ENCODE data around the gene SND1.

The SND1 gene

DNA sequence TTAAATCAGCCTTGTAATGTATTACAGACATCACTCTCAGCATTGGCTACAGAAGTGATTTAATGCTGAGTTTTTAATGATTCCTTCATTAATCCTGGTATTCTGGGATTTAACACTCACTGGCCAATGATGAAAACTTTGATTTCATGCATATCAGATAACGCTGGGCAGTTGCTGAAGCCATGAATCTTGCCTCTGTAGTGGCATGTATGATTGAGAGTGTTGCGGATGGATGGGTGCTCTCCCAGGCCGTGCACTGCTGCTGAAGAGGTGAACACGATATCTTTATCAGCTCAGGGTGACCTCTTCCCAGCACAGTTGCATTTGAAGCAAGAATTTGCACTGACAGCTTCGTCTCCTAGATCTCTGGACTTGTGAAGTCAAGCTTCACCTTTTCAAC lies 210.5 kb downstream of the SND1 start:
- Histone ChIP-seq H3K4me3 (ENCODE audit: low read depth, low read length) (no peak overlapping the region), H3K36me3 (no peaks in the 10 kb centered on the region), H3K27ac (no peak overlapping the region), H3K9me3 (ENCODE audit: severe bottlenecking) (no peaks in the 10 kb centered on the region), H3K27me3 (ENCODE audit: insufficient read depth, low read depth, severe bottlenecking) (no peaks in the 10 kb centered on the region)
- TF ChIP-seq, protein P1, sequence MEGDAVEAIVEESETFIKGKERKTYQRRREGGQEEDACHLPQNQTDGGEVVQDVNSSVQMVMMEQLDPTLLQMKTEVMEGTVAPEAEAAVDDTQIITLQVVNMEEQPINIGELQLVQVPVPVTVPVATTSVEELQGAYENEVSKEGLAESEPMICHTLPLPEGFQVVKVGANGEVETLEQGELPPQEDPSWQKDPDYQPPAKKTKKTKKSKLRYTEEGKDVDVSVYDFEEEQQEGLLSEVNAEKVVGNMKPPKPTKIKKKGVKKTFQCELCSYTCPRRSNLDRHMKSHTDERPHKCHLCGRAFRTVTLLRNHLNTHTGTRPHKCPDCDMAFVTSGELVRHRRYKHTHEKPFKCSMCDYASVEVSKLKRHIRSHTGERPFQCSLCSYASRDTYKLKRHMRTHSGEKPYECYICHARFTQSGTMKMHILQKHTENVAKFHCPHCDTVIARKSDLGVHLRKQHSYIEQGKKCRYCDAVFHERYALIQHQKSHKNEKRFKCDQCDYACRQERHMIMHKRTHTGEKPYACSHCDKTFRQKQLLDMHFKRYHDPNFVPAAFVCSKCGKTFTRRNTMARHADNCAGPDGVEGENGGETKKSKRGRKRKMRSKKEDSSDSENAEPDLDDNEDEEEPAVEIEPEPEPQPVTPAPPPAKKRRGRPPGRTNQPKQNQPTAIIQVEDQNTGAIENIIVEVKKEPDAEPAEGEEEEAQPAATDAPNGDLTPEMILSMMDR (IDR thresholded peaks at IDR 0.05; ENCODE audit: low read depth, low read length) = no peak
- no peak for DNase-seq

DNA sequence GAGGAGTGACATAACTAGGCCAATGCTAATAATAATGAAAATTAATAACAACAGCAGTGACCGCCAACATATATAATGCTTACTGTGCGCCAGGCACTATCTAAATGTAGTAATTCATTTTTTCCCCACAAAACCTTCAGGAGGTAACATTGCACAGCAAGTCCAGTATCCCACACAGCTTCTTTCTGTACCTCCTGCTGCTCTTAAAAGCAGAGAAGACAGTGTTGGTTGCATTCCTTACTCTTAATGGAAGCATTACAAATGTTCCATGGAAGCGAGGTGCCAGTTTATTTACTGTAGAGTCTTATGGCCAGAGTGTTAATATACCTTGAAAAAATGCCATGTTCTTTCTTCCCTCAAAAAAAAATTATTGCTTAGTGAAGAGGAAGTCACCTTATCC lies 211.1 kb downstream of the SND1 start:
- Histone ChIP-seq H3K36me3 (no peaks in the 10 kb centered on the region), H3K27ac (no peak overlapping the region), H3K4me3 (ENCODE audit: low read depth, low read length) (no peak overlapping the region), H3K9me3 (ENCODE audit: severe bottlenecking) (no peaks in the 10 kb centered on the region), H3K27me3 (ENCODE audit: insufficient read depth, low read depth, severe bottlenecking) (no peaks in the 10 kb centered on the region)
- DNase-seq = no peak
- TF ChIP-seq, protein P1 (IDR thresholded peaks at IDR 0.05; ENCODE audit: low read depth, low read length) = no peak

DNA sequence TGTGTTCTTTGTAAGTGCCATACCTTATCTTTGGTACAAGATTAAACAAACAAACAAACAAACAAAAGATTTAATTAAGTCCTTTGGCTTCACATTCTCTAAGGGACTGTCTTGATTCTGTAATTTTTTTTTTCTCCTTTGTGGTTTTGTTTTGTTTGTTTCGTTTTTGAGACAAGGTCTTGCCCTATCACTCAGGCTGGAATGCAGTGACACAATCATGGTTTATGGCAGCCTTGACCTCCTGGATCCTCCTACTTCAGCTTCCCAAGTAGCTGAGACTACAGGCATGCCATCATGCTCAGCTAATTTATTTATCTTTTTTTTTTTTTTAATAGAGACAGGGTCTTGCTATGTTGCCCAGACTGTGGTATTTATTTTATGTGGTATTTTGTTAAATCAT lies 213.5 kb downstream of the SND1 start:
- no peaks in the 10 kb centered on the region for H3K9me3 ChIP-seq (ENCODE audit: severe bottlenecking)
- no peak for DNase-seq

DNA sequence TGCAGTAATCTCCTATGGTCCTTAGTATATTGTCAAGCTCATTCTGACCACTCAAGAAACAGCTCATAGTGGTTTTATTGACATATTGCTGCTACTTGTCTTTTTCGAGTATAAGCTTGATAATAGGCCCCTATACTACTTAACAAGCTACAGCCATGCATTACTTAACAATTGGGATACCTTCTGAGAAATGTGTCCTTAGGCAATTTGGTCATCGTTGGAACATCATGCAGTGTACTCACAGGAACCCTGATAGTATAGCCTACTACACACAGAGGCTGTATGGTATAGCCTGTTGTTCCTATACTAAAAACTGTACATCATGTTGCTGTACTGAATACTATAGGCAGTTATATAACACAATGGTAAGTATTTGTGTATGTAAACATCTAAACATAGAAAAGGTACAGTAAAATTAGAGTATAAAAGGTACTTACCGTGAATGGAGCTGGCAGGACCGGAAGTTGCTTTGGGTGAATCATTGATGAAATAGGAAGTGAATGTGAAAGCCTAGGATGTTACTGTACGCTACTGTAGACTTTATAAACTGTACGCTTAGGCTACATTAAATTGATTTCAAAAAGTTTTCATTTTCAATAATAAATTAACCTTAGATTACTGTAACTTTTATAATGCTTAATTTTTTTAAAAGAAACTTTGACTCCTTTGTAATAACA lies 218.4 kb downstream of the SND1 start:
- no peak for DNase-seq
- TF ChIP-seq, protein P1 (IDR thresholded peaks at IDR 0.05; ENCODE audit: low read depth, low read length) = no peak
- Histone ChIP-seq H3K9me3 (ENCODE audit: severe bottlenecking) (no peaks in the 10 kb centered on the region), H3K36me3 (no peaks in the 10 kb centered on the region), H3K27ac (no peak overlapping the region), H3K4me3 (ENCODE audit: low read depth, low read length) (no peak overlapping the region), H3K27me3 (ENCODE audit: insufficient read depth, low read depth, severe bottlenecking) (no peaks in the 10 kb centered on the region)

More for the DNA sequence above, 213.5 kb downstream of the SND1 start:
- TF ChIP-seq, protein P1 (IDR thresholded peaks at IDR 0.05; ENCODE audit: low read depth, low read length) = no peak
- H3K27me3 ChIP-seq (ENCODE audit: insufficient read depth, low read depth, severe bottlenecking) = no peaks in the 10 kb centered on the region
- H3K36me3 ChIP-seq = no peaks in the 10 kb centered on the region
- peak overlapping the region; percentile 17; the same call in 1 of the 2 replicates for H3K27ac ChIP-seq
- H3K4me3 ChIP-seq (ENCODE audit: low read depth, low read length) = no peak overlapping the region

DNA sequence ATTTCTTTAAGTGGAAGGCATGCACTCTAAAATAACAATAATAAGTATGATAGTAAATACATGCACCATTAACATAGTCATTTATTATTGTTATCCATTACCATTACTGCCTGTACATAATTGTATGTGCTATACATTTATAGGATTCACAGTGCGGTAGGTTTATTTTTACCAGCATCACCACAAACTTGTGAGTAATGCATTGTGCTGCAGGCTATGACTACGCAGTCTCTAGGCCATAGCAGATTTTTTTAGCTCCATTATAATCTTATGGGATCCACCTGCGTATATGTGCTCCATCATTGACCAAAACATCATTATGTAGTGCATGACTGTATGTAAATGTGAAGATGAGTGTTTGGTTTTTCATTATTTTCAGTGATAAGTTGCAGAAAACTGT lies 219.2 kb downstream of the SND1 start:
- Histone ChIP-seq H3K9me3 (ENCODE audit: severe bottlenecking) (no peaks in the 10 kb centered on the region), H3K27me3 (ENCODE audit: insufficient read depth, low read depth, severe bottlenecking) (no peaks in the 10 kb centered on the region), H3K27ac (no peak overlapping the region), H3K36me3 (no peaks in the 10 kb centered on the region), H3K4me3 (ENCODE audit: low read depth, low read length) (no peak overlapping the region)
- TF ChIP-seq, protein P1 (IDR thresholded peaks at IDR 0.05; ENCODE audit: low read depth, low read length) = no peak
- no peak for DNase-seq

DNA sequence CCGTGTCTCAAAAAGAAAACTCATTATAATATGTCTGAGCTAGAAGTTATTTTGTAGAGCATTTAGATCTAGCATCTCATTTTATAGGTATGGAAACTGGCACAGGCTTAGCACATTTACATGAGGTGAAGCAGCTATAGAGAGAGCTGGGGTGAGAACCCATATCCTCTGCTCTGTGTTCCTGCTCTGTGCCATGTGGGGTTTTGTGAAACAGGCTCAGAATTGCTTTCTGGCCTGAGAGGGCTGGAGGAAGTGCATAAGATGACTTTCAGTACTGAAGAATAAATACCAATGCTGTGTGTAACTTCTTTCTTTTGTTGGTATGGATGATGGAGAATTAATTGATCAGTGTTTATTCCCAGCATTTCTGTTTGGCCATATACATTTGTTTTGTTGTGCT lies 220.1 kb downstream of the SND1 start:
- TF ChIP-seq, protein P1 (IDR thresholded peaks at IDR 0.05; ENCODE audit: low read depth, low read length) = no peak
- no peak for DNase-seq
- no peak overlapping the region for H3K4me3 ChIP-seq (ENCODE audit: low read depth, low read length)
- no peaks in the 10 kb centered on the region for H3K9me3 ChIP-seq (ENCODE audit: severe bottlenecking)
- H3K27me3 ChIP-seq (ENCODE audit: insufficient read depth, low read depth, severe bottlenecking) = no peaks in the 10 kb centered on the region
- no peak overlapping the region for H3K27ac ChIP-seq
- H3K36me3 ChIP-seq = no peaks in the 10 kb centered on the region
